Neural cell (in vitro differentiated cells): Measurements from ENCODE around the gene COL4A2. TPM values are rescaled to one million over a fixed set of nuclear protein-coding genes. Genes with fewer than 3 reads are reported as not detected.

Experiments used
- H2AFZ ChIP-seq: fragments of 200-600, 300-800 bp; sonication (generic), shearing (Covaris generic); 2 replicates; pipeline ENCODE4 v1.6.0; 2014; ENCODE audit warnings: low read depth, mild to moderate bottlenecking, antibody characterized with exemption, low read length, moderate library complexity
- H3F3A ChIP-seq: fragments of 200-600 bp; shearing (Covaris generic); 2 replicates; pipeline ENCODE4 v1.6.1; 2016; ENCODE audit warnings: mild to moderate bottlenecking, moderate library complexity, mixed read lengths, antibody characterized with exemption, low read length; ENCODE audit not compliant: insufficient read depth, poor library complexity, severe bottlenecking
- H3K27ac ChIP-seq: fragments of 200-600, 300-800 bp; sonication (generic), shearing (Covaris generic); 2 replicates; pipeline ENCODE4 v1.5.1; 2014; ENCODE audit warnings: mild to moderate bottlenecking, low read length, moderate library complexity
- H3K27me3 ChIP-seq: fragments of 300-800, 200-600 bp; sonication (generic), shearing (Covaris generic); 2 replicates; pipeline ENCODE4 v1.6.0; 2014; ENCODE audit warnings: mild to moderate bottlenecking, low read depth, low read length, moderate library complexity; ENCODE audit not compliant: insufficient read depth
- H3K36me3 ChIP-seq: fragments of 300-800, 200-600 bp; sonication (generic), shearing (Covaris generic); 2 replicates; pipeline ENCODE4 v1.5.1; 2014; ENCODE audit warnings: mild to moderate bottlenecking, antibody characterized with exemption, low read length, moderate library complexity; ENCODE audit not compliant: insufficient read depth
- H3K4me2 ChIP-seq: fragments of 300-800, 200-600 bp; sonication (generic), shearing (Covaris generic); 2 replicates; pipeline ENCODE4 v1.6.0; 2014; ENCODE audit warnings: mild to moderate bottlenecking, low read length
- H3K4me3 ChIP-seq: fragments of 300-800, 200-600 bp; sonication (generic), shearing (Covaris generic); 2 replicates; pipeline ENCODE4 v1.5.1; 2014; ENCODE audit warnings: mild to moderate bottlenecking, low read length, moderate library complexity
- H3K79me2 ChIP-seq: fragments of 200-600 bp; shearing (Covaris generic); replicated peaks from 2 replicates; pipeline ENCODE4 v1.6.0; 2014; ENCODE audit warnings: mild to moderate bottlenecking, low read length, moderate library complexity; ENCODE audit not compliant: insufficient read depth
- H3K9ac ChIP-seq: fragments of 300-800, 200-600 bp; sonication (generic), shearing (Covaris generic); 2 replicates; pipeline ENCODE4 v1.6.1; 2016; ENCODE audit warnings: mild to moderate bottlenecking, low read length, mixed read lengths
- H3K9me2 ChIP-seq: fragments of 200-600 bp; shearing (Covaris generic); 2 replicates; pipeline ENCODE4 v1.6.1; 2016; ENCODE audit warnings: mild to moderate bottlenecking, low read length, mixed read lengths; ENCODE audit not compliant: insufficient read depth
- H3K9me3 ChIP-seq: fragments of 200-600, 300-800 bp; sonication (generic), shearing (Covaris generic); 2 replicates; pipeline ENCODE4 v1.6.1; 2016; ENCODE audit warnings: mild to moderate bottlenecking, mixed run types, low read length, moderate library complexity, mixed read lengths
- H4K20me1 ChIP-seq: fragments of 200-600 bp; shearing (Covaris generic); 2 replicates; pipeline ENCODE4 v1.6.1; 2016; ENCODE audit warnings: mild to moderate bottlenecking, mixed run types; ENCODE audit not compliant: insufficient read depth
- CTCF ChIP-seq: fragments of 450-650 bp; IDR thresholded peaks from 2 replicates; pipeline ENCODE4 v1.5.1; 2014; ENCODE audit warnings: antibody characterized with exemption, mild to moderate bottlenecking, moderate library complexity; ENCODE audit not compliant: poor library complexity, severe bottlenecking
- EP300 ChIP-seq: fragments of 450-650 bp; conservative IDR thresholded peaks from 2 replicates; pipeline ENCODE4 v1.6.1; 2014; ENCODE audit warnings: antibody characterized with exemption, mild to moderate bottlenecking, moderate library complexity; ENCODE audit not compliant: poor library complexity, severe bottlenecking
- EZH2 ChIP-seq: fragments of 200-600, 300-800 bp; shearing (Covaris generic), sonication (generic); IDR thresholded peaks from 2 replicates; pipeline ENCODE4 v1.6.1; 2014; ENCODE audit warnings: antibody characterized with exemption, low read length, borderline replicate concordance, mild to moderate bottlenecking; ENCODE audit not compliant: insufficient read depth, poor library complexity, severe bottlenecking
- MXI1 ChIP-seq: fragments of 450-650 bp; conservative IDR thresholded peaks from 2 replicates; pipeline ENCODE4 v1.6.1; 2014; ENCODE audit warnings: antibody characterized with exemption, mild to moderate bottlenecking; ENCODE audit not compliant: poor library complexity, severe bottlenecking
- POLR2AphosphoS5 ChIP-seq: IDR thresholded peaks from 2 replicates; pipeline ENCODE4 v1.6.1; 2012
- RAD21 ChIP-seq: fragments of 450-650 bp; conservative IDR thresholded peaks from 2 replicates; pipeline ENCODE4 v1.6.1; 2014; ENCODE audit warnings: antibody characterized with exemption, mild to moderate bottlenecking, moderate library complexity
- REST ChIP-seq: IDR thresholded peaks from 2 replicates; pipeline ENCODE4 v1.6.1; 2012; ENCODE audit warnings: borderline replicate concordance
- SMC3 ChIP-seq: fragments of 450-650 bp; conservative IDR thresholded peaks from 2 replicates; pipeline ENCODE4 v1.6.1; 2014; ENCODE audit warnings: antibody characterized with exemption, mild to moderate bottlenecking, moderate library complexity; ENCODE audit not compliant: poor library complexity
- TAF1 ChIP-seq: IDR thresholded peaks from 2 replicates; pipeline ENCODE4 v1.6.1; 2012; ENCODE audit warnings: low read depth
- polyA plus RNA-seq: library from polyadenylated mRNA; depleted of rRNA; stranded (reverse); fragments of >200 nt; gene quantifications from 2 replicates; pipeline ENCODE4 v1.2.3, GENCODE V29; 2014

COL4A2 gene
- polyA plus RNA-seq, 1 donor from 2014 or later: 30.8 TPM

- Histone ChIP-seq H3K4me2 (peak overlapping the region; percentile 55), H4K20me1 (no peaks in the 10 kb centered on the region), H3K9me3 (no peaks in the 10 kb centered on the region), H3K4me3 (peak overlapping the region; percentile 91), H3K9ac (peak overlapping the region; percentile 78), H3K27ac (no peak overlapping the region), H3F3A (no peaks in the 10 kb centered on the region), H2AFZ (no peak overlapping the region), H3K79me2 (no peaks in the 10 kb centered on the region), H3K36me3 (no peaks in the 10 kb centered on the region), H3K27me3 (peaks cover 10% of the 10 kb centered on the region), H3K9me2 (no peaks in the 10 kb centered on the region)
- TF ChIP-seq RAD21 (no peak), CTCF (no peak), TAF1 (no peak), SMC3 (no peak), MXI1 (no peak), EP300 (no peak), REST (no peak), POLR2AphosphoS5 (no peak), EZH2 (no peak)
These were observed 1.1 kb upstream of the COL4A2 start for GRCh38 chr13:110305949-110306339.

- H3K27me3 ChIP-seq: peaks cover 10% of the 10 kb centered on the region
- H3K9me3 ChIP-seq: no peaks in the 10 kb centered on the region
- H4K20me1 ChIP-seq: no peaks in the 10 kb centered on the region
- H3K27ac ChIP-seq: no peak overlapping the region
- H3K79me2 ChIP-seq: no peaks in the 10 kb centered on the region
- TF ChIP-seq MXI1 (no peak), REST (no peak), CTCF (no peak), EZH2 (no peak), TAF1 (no peak), EP300 (no peak), SMC3 (no peak), POLR2AphosphoS5 (no peak)
- H3K9me2 ChIP-seq: no peaks in the 10 kb centered on the region
- H3K4me3 ChIP-seq: peak overlapping the region; percentile 91
- H3K36me3 ChIP-seq: no peaks in the 10 kb centered on the region
- H2AFZ ChIP-seq: peak overlapping the region; percentile 40
- no peaks in the 10 kb centered on the region for H3F3A ChIP-seq
- peak overlapping the region; percentile 55 for H3K4me2 ChIP-seq
- H3K9ac ChIP-seq: peak overlapping the region; percentile 78
These were observed 634 bp upstream of the COL4A2 start for GRCh38 chr13:110306340-110306959.
